Embryonic facial prominence (tissue), 1 donor: Measurements from ENCODE around the gene IRF4.

ENCODE experiments used
- DNase-seq: peaks from one replicate; pipeline ENCODE4 v3.0.0-alpha.2; 2016; ENCODE audit errors: extremely low spot score

The IRF4 gene

GRCh38 chr6:353642-354614 lies 37.6 kb upstream of the IRF4 start:
- no peak for DNase-seq

GRCh38 chr6:354631-355280 lies 36.8 kb upstream of the IRF4 start:
- no peak for DNase-seq

GRCh38 chr6:355373-356208 lies 36.0 kb upstream of the IRF4 start:
- no peak for DNase-seq

GRCh38 chr6:356828-357251 lies 34.7 kb upstream of the IRF4 start:
- DNase-seq, result no peak

- no peak for DNase-seq
Measured at GRCh38 chr6:357261-357790, 34.2 kb upstream of the IRF4 start.

- no peak for DNase-seq
Measured at GRCh38 chr6:357791-358341, 33.7 kb upstream of the IRF4 start.

- no peak for DNase-seq
Measured at GRCh38 chr6:358432-358831, 33.1 kb upstream of the IRF4 start.

GRCh38 chr6:358847-359246 lies 32.7 kb upstream of the IRF4 start:
- no peak for DNase-seq

GRCh38 chr6:359261-360035 lies 32.1 kb upstream of the IRF4 start:
- no peak for DNase-seq

GRCh38 chr6:360349-360748 lies 31.2 kb upstream of the IRF4 start:
- DNase-seq, result no peak

- DNase-seq, result no peak
Measured at GRCh38 chr6:360764-361373, 30.7 kb upstream of the IRF4 start.

GRCh38 chr6:361411-362132 lies 30.0 kb upstream of the IRF4 start:
- no peak for DNase-seq

GRCh38 chr6:362231-362923 lies 29.2 kb upstream of the IRF4 start:
- no peak for DNase-seq

GRCh38 chr6:362924-363249 lies 28.7 kb upstream of the IRF4 start:
- DNase-seq, result no peak

- no peak for DNase-seq
Measured at GRCh38 chr6:363291-363690, 28.3 kb upstream of the IRF4 start.

- DNase-seq, result no peak
Measured at GRCh38 chr6:363909-364308, 27.6 kb upstream of the IRF4 start.

GRCh38 chr6:364609-365540 lies 26.7 kb upstream of the IRF4 start:
- DNase-seq, result no peak

GRCh38 chr6:365835-366234 lies 25.7 kb upstream of the IRF4 start:
- no peak for DNase-seq
